ENCODE measurements around the gene PRSS22.

The PRSS22 gene

GRCh38 chr16:2897110-2897509 is 39.1 kb upstream of the PRSS22 start:
- Histone ChIP-seq H3K4me3 (ENCODE audit: low read depth, low read length) (no peak overlapping the region), H3K27me3 (ENCODE audit: insufficient read depth, low read depth, severe bottlenecking) (no peaks in the 10 kb centered on the region), H3K36me3 (peaks cover 7% of the 10 kb centered on the region), H3K27ac (no peak overlapping the region), H3K9me3 (ENCODE audit: severe bottlenecking) (no peaks in the 10 kb centered on the region)
- no peak for DNase-seq
- TF ChIP-seq, protein P1, sequence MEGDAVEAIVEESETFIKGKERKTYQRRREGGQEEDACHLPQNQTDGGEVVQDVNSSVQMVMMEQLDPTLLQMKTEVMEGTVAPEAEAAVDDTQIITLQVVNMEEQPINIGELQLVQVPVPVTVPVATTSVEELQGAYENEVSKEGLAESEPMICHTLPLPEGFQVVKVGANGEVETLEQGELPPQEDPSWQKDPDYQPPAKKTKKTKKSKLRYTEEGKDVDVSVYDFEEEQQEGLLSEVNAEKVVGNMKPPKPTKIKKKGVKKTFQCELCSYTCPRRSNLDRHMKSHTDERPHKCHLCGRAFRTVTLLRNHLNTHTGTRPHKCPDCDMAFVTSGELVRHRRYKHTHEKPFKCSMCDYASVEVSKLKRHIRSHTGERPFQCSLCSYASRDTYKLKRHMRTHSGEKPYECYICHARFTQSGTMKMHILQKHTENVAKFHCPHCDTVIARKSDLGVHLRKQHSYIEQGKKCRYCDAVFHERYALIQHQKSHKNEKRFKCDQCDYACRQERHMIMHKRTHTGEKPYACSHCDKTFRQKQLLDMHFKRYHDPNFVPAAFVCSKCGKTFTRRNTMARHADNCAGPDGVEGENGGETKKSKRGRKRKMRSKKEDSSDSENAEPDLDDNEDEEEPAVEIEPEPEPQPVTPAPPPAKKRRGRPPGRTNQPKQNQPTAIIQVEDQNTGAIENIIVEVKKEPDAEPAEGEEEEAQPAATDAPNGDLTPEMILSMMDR (IDR thresholded peaks at IDR 0.05; ENCODE audit: low read depth, low read length), result no peak

DNA sequence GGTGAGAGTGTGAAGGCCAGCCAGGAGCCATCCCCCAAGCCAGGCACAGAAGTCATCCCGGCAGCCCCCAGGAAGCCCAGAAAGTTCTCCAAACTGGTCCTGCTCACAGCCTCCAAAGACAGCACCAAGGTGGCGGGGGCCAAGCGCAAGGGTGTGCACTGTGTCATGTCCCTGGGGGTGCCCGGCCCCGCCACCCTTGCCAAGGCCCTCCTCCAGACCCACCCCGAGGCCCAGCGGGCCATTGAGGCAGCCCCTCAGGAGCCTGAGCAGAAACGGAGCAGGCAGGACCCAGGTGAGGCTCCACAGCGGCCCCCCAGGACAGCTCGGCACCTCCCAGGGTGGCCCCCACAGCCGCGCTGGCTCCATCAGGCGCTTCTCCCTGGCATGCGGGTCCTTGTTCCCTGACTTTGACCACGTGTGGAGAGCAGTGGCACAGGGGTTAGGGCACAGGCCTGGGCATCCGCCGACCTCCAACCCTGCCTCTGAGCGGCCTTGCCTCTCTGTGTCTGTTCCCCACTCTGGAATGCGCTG is 38.6 kb upstream of the PRSS22 start:
- TF ChIP-seq, protein P1 (IDR thresholded peaks at IDR 0.05; ENCODE audit: low read depth, low read length), result no peak
- no peaks in the 10 kb centered on the region for H3K9me3 ChIP-seq (ENCODE audit: severe bottlenecking)
- H3K36me3 ChIP-seq, result peaks cover 7% of the 10 kb centered on the region
- H3K4me3 ChIP-seq (ENCODE audit: low read depth, low read length), result no peak overlapping the region
- no peak overlapping the region for H3K27ac ChIP-seq
- DNase-seq, result no peak
- H3K27me3 ChIP-seq (ENCODE audit: insufficient read depth, low read depth, severe bottlenecking), result no peaks in the 10 kb centered on the region

DNA sequence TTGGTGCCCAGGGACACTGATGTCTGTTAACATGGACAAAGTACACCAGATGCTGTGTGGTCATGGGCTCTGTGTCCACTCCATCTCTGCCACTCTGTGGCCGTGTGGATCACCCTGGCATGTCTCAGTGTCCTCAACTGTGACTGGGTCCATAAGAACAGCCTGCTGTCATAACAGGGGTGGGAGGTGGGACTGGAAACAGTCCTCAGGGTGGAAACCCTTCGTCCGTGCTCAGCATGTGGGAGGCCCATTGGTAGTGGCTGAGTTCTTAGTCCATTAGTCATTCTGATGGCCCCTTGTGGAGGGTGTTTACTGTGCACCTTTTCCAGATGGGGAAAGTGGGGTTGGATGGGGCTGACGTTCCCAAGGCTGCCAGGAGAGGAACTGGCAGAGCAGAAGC is 37.8 kb upstream of the PRSS22 start:
- H3K27ac ChIP-seq, result no peak overlapping the region
- DNase-seq, result no peak
- H3K27me3 ChIP-seq (ENCODE audit: insufficient read depth, low read depth, severe bottlenecking), result no peaks in the 10 kb centered on the region
- H3K9me3 ChIP-seq (ENCODE audit: severe bottlenecking), result no peaks in the 10 kb centered on the region
- no peak overlapping the region for H3K4me3 ChIP-seq (ENCODE audit: low read depth, low read length)
- H3K36me3 ChIP-seq, result peaks cover 7% of the 10 kb centered on the region
- TF ChIP-seq, protein P1 (IDR thresholded peaks at IDR 0.05; ENCODE audit: low read depth, low read length), result no peak

DNA sequence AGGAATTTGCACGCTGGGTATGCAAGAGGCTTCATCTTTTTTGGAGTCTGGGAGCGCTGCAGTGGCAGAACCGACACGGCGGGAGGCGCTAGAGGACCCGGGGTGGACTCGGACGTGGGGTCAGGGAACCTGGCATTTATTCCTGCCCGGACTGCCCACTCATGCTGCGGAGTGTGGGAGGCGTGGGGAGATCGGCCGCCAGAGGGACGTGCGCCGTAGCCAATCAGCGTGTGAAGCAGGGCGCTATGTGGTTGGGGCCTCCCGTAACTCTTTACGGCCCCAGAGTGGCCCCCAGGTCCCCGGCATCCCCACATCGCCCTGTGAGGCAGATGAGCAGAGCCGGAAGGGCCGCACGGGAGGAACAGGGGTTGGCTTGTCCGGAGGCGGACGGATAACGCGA is 36.3 kb upstream of the PRSS22 start:
- H3K36me3 ChIP-seq, result peaks cover 7% of the 10 kb centered on the region
- H3K27ac ChIP-seq, result no peak overlapping the region
- H3K9me3 ChIP-seq (ENCODE audit: severe bottlenecking), result no peaks in the 10 kb centered on the region
- H3K27me3 ChIP-seq (ENCODE audit: insufficient read depth, low read depth, severe bottlenecking), result no peaks in the 10 kb centered on the region
- no peak overlapping the region for H3K4me3 ChIP-seq (ENCODE audit: low read depth, low read length)
- TF ChIP-seq, protein P1 (IDR thresholded peaks at IDR 0.05; ENCODE audit: low read depth, low read length), result 0 out of 2 replicates have a peak, but pooled peaks have one; percentile 22
- DNase-seq, result no peak

- peak overlapping the region; percentile 85 for H3K4me3 ChIP-seq (ENCODE audit: low read depth, low read length)
- peaks cover 8% of the 10 kb centered on the region for H3K9me3 ChIP-seq (ENCODE audit: severe bottlenecking)
- H3K27ac ChIP-seq, result no peak overlapping the region
- DNase-seq, result no peak
- TF ChIP-seq, protein P1 (IDR thresholded peaks at IDR 0.05; ENCODE audit: low read depth, low read length), result no peak
- no peaks in the 10 kb centered on the region for H3K36me3 ChIP-seq
- no peaks in the 10 kb centered on the region for H3K27me3 ChIP-seq (ENCODE audit: insufficient read depth, low read depth, severe bottlenecking)
These were observed 26.1 kb upstream of the PRSS22 start for GRCh38 chr16:2884041-2884451.

GRCh38 chr16:2883458-2883908 is 25.5 kb upstream of the PRSS22 start:
- Histone ChIP-seq H3K9me3 (ENCODE audit: severe bottlenecking) (peaks cover 8% of the 10 kb centered on the region), H3K27me3 (ENCODE audit: insufficient read depth, low read depth, severe bottlenecking) (no peaks in the 10 kb centered on the region), H3K36me3 (no peaks in the 10 kb centered on the region), H3K4me3 (ENCODE audit: low read depth, low read length) (peak overlapping the region; percentile 85), H3K27ac (peak overlapping the region; percentile 80)
- TF ChIP-seq, protein P1 (IDR thresholded peaks at IDR 0.05; ENCODE audit: low read depth, low read length), result no peak
- DNase-seq, result no peak

Measured in WERI-Rb-1 (cell line).